ENCODE data around the gene TMEM95.

- TF ChIP-seq, protein P1, sequence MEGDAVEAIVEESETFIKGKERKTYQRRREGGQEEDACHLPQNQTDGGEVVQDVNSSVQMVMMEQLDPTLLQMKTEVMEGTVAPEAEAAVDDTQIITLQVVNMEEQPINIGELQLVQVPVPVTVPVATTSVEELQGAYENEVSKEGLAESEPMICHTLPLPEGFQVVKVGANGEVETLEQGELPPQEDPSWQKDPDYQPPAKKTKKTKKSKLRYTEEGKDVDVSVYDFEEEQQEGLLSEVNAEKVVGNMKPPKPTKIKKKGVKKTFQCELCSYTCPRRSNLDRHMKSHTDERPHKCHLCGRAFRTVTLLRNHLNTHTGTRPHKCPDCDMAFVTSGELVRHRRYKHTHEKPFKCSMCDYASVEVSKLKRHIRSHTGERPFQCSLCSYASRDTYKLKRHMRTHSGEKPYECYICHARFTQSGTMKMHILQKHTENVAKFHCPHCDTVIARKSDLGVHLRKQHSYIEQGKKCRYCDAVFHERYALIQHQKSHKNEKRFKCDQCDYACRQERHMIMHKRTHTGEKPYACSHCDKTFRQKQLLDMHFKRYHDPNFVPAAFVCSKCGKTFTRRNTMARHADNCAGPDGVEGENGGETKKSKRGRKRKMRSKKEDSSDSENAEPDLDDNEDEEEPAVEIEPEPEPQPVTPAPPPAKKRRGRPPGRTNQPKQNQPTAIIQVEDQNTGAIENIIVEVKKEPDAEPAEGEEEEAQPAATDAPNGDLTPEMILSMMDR (IDR thresholded peaks at IDR 0.05), result no peak
- no peak for TF ChIP-seq POLR2A (IDR thresholded peaks at IDR 0.05)
These were observed 29.6 kb downstream of the TMEM95 start for GRCh38 chr17:7384489-7385081.

All from heart left ventricle (tissue), 13 donors.